ENCODE measurements around the gene KIF2A. TPM values are rescaled to one million over a fixed set of nuclear protein-coding genes. Genes with fewer than 3 reads are reported as not detected.

The KIF2A gene
- polyA plus RNA-seq, 1 donor (not counting 4 experiments of a cell fraction or from before 2014, with no cell fraction given), result 34.8 TPM

DNA sequence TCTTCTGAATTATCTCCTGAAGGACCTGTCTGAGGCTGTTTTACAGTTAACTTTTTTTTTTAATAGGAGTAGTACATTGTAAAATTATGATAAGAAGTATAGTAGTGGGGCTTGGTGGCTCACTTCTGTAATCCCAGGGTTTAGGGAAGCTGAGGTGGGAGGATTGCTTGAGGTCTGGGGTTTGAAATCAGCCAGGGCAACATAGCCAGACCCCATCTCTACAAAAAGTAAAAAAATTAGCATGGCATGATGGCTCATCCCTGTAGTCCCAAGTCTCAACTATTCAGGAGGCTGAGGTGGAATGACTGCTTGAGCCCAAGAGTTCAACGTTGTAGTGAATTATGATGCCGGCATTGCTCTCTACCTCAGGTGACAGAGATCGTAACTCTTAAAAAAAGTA, 113.6 kb downstream of the KIF2A start:
- Histone ChIP-seq H3K4me2 (ENCODE audit: control insufficient read depth, extremely low read depth, insufficient read depth, low read depth, low read length) (no peak overlapping the region), H3K36me3 (ENCODE audit: control insufficient read depth in 2 of 2, extremely low read depth in 1 of 2, insufficient read depth in 2 of 2, low read length in 2 of 2) (peaks cover 0 to 4% of the 10 kb centered on the region in 2 experiments), H2AFZ (ENCODE audit: control insufficient read depth, low read length) (no peak overlapping the region), H3K27ac (ENCODE audit: control insufficient read depth, insufficient read depth, low read length) (no peak overlapping the region), H3K9me1 (ENCODE audit: control insufficient read depth, extremely low read depth, insufficient read depth, low read length) (no peaks in the 10 kb centered on the region), H4K20me1 (ENCODE audit: control insufficient read depth, extremely low read depth, insufficient read depth, low read length) (no peaks in the 10 kb centered on the region), H3K9me3 (ENCODE audit: control insufficient read depth, low read depth, low read length) (no peaks in the 10 kb centered on the region), H3K27me3 (ENCODE audit: control insufficient read depth, extremely low read depth, insufficient read depth, low read length) (no peaks in the 10 kb centered on the region), H3K9ac (ENCODE audit: control insufficient read depth, extremely low read depth, insufficient read depth, low read length) (no peak overlapping the region), H3K79me2 (ENCODE audit: control insufficient read depth, insufficient read depth, low read length) (peaks cover 84% of the 10 kb centered on the region), H3K4me3 (ENCODE audit: control insufficient read depth in 2 of 3, extremely low read depth in 1 of 3, insufficient read depth in 2 of 3, low read depth in 1 of 3, low read length in 3 of 3) (no peak overlapping the region), H3K4me1 (ENCODE audit: control insufficient read depth, extremely low read depth, insufficient read depth, low read length) (no peaks in the 10 kb centered on the region)
- dilution Hi-C loops (cut with MboI; ENCODE audit: extremely low pct_ligation_motif_present, low sequenced_read_pairs), result no loop called here
- no peak for FAIRE-seq
- DNase-seq (ENCODE audit: low read depth, low spot score), result no peak
- no peak for TF ChIP-seq EZH2 (IDR thresholded peaks at IDR 0.05; ENCODE audit: low read length)
- TF ChIP-seq, protein P1, sequence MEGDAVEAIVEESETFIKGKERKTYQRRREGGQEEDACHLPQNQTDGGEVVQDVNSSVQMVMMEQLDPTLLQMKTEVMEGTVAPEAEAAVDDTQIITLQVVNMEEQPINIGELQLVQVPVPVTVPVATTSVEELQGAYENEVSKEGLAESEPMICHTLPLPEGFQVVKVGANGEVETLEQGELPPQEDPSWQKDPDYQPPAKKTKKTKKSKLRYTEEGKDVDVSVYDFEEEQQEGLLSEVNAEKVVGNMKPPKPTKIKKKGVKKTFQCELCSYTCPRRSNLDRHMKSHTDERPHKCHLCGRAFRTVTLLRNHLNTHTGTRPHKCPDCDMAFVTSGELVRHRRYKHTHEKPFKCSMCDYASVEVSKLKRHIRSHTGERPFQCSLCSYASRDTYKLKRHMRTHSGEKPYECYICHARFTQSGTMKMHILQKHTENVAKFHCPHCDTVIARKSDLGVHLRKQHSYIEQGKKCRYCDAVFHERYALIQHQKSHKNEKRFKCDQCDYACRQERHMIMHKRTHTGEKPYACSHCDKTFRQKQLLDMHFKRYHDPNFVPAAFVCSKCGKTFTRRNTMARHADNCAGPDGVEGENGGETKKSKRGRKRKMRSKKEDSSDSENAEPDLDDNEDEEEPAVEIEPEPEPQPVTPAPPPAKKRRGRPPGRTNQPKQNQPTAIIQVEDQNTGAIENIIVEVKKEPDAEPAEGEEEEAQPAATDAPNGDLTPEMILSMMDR (optimal IDR thresholded peaks at IDR 0.05 in 1 of 3, IDR thresholded peaks at IDR 0.05 in 1 of 3, conservative IDR thresholded peaks at IDR 0.05 in 1 of 3; ENCODE audit: extremely low read depth in 1 of 3, insufficient read depth in 2 of 3, low read length in 3 of 3), result no peak

DNA sequence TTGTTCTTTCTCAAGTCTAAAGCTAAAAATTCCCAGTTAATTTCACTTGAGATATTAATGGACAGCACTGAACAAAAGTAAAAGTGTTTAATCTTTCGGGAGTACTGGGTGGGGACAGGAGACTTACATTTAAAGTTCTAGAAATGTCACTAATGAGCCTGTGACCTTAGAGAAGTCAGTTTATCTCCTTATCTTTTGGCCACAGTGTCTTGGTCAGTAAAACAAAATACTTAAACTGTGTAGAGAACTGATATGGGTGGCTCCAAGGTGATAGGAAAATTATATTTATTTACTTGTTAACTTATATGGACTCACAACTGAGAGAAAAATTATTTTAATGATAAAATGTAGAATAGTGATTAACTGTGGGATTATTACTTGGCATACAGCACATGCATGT, 115.4 kb downstream of the KIF2A start:
- Histone ChIP-seq H3K4me1 (ENCODE audit: control insufficient read depth, extremely low read depth, insufficient read depth, low read length) (no peaks in the 10 kb centered on the region), H3K9me3 (ENCODE audit: control insufficient read depth, low read depth, low read length) (no peaks in the 10 kb centered on the region), H3K9ac (ENCODE audit: control insufficient read depth, extremely low read depth, insufficient read depth, low read length) (no peak overlapping the region), H3K27ac (ENCODE audit: control insufficient read depth, insufficient read depth, low read length) (no peak overlapping the region), H4K20me1 (ENCODE audit: control insufficient read depth, extremely low read depth, insufficient read depth, low read length) (peaks cover 2% of the 10 kb centered on the region), H3K4me2 (ENCODE audit: control insufficient read depth, extremely low read depth, insufficient read depth, low read depth, low read length) (no peak overlapping the region), H3K4me3 (ENCODE audit: control insufficient read depth in 2 of 3, extremely low read depth in 1 of 3, insufficient read depth in 2 of 3, low read depth in 1 of 3, low read length in 3 of 3) (no peak overlapping the region), H3K79me2 (ENCODE audit: control insufficient read depth, insufficient read depth, low read length) (peaks cover 81% of the 10 kb centered on the region), H3K9me1 (ENCODE audit: control insufficient read depth, extremely low read depth, insufficient read depth, low read length) (no peaks in the 10 kb centered on the region), H3K36me3 (ENCODE audit: control insufficient read depth in 2 of 2, extremely low read depth in 1 of 2, insufficient read depth in 2 of 2, low read length in 2 of 2) (peaks cover 0 to 4% of the 10 kb centered on the region in 2 experiments), H3K27me3 (ENCODE audit: control insufficient read depth, extremely low read depth, insufficient read depth, low read length) (no peaks in the 10 kb centered on the region), H2AFZ (ENCODE audit: control insufficient read depth, low read length) (no peak overlapping the region)
- no peak for TF ChIP-seq EZH2 (IDR thresholded peaks at IDR 0.05; ENCODE audit: low read length)
- TF ChIP-seq, protein P1 (optimal IDR thresholded peaks at IDR 0.05 in 1 of 3, IDR thresholded peaks at IDR 0.05 in 1 of 3, conservative IDR thresholded peaks at IDR 0.05 in 1 of 3; ENCODE audit: extremely low read depth in 1 of 3, insufficient read depth in 2 of 3, low read length in 3 of 3), result no peak
- dilution Hi-C loops (cut with MboI; ENCODE audit: extremely low pct_ligation_motif_present, low sequenced_read_pairs), result no loop called here
- FAIRE-seq, result no peak
- no peak for DNase-seq (ENCODE audit: low read depth, low spot score)
